HG03342 (cell line): ENCODE results near the gene RFPL3.

Experiments used
- ATAC-seq: cut with Tn5 transposase; IDR thresholded peaks from one replicate; pipeline ENCODE4 v1.9.1; 2021; ENCODE audit warnings: mild to moderate bottlenecking, moderate library complexity; ENCODE audit not compliant: unreplicated experiment

Gene RFPL3

GRCh38 chr22:32410459-32410858, 52.8 kb downstream of the RFPL3 start:
- ATAC-seq, result no peak
